Stimulated activated CD8-positive, alpha-beta memory T cell treated with anti-CD3 and anti-CD28 coated beads, Interleukin-4, amount 100 ng/mL, for 1 hour (primary cell): ENCODE results near the gene MMP14.
A peak's percentile ranks its signal among the peaks of the same experiment; 100 is the strongest.
"Not testable (repeated sequence)": the region's sequence is repeated elsewhere in the genome, so short reads cannot be mapped to it uniquely, and the experiment has no call there.

Experiments used
- DNase-seq, 2 donors: peaks; one replicate each; pipeline ENCODE4 v3.0.0-alpha.2; 2020; ENCODE audit warnings: low read depth in 2 of 2, low spot score in 1 of 2

The MMP14 gene

GRCh38 chr14:22841769-22842168 is 5.4 kb downstream of the MMP14 start:
- DNase-seq: no peak

GRCh38 chr14:22842211-22843122 is 6.1 kb downstream of the MMP14 start:
- DNase-seq: no peak

GRCh38 chr14:22843123-22843925 is 6.9 kb downstream of the MMP14 start:
- no peak for DNase-seq

GRCh38 chr14:22844221-22845102 is 8.1 kb downstream of the MMP14 start:
- DNase-seq: no peak

- DNase-seq: no peak
Observed at GRCh38 chr14:22845103-22845394, 8.7 kb downstream of the MMP14 start.

- no peak for DNase-seq
Observed at GRCh38 chr14:22845821-22846625, 9.6 kb downstream of the MMP14 start.

- DNase-seq: no peak
Observed at GRCh38 chr14:22846811-22847307, 10.5 kb downstream of the MMP14 start.

- no peak for DNase-seq
Observed at GRCh38 chr14:22847661-22848341, 11.4 kb downstream of the MMP14 start.

- DNase-seq: no peak
Observed at GRCh38 chr14:22848351-22849164, 12.2 kb downstream of the MMP14 start.

GRCh38 chr14:22849212-22849819 is 12.9 kb downstream of the MMP14 start:
- DNase-seq: no peak

GRCh38 chr14:22850944-22851764 is 14.8 kb downstream of the MMP14 start:
- no peak for DNase-seq

GRCh38 chr14:22852178-22852577 is 15.8 kb downstream of the MMP14 start:
- not testable (repeated sequence) for DNase-seq

- no peak for DNase-seq
Observed at GRCh38 chr14:22852599-22852939, 16.2 kb downstream of the MMP14 start.

- peak; percentile 85 to 92 for DNase-seq
Observed at GRCh38 chr14:22852940-22853767, 16.8 kb downstream of the MMP14 start.

- not testable (repeated sequence) for DNase-seq
Observed at GRCh38 chr14:22854296-22854695, 17.9 kb downstream of the MMP14 start.

- DNase-seq: no peak
Observed at GRCh38 chr14:22854963-22855724, 18.8 kb downstream of the MMP14 start.
